Stimulated activated CD8-positive, alpha-beta memory T cell treated with anti-CD3 and anti-CD28 coated beads, Interleukin-12 subunit alpha, Interleukin-12 subunit beta, amount 100 ng/mL, for 24 hours (primary cell): ENCODE measurements around the gene DNAH1.

Source experiments
- DNase-seq: peaks from one replicate; pipeline ENCODE4 v3.0.0-alpha.2; 2020; ENCODE audit errors: extremely low read depth

DNAH1 gene

DNA sequence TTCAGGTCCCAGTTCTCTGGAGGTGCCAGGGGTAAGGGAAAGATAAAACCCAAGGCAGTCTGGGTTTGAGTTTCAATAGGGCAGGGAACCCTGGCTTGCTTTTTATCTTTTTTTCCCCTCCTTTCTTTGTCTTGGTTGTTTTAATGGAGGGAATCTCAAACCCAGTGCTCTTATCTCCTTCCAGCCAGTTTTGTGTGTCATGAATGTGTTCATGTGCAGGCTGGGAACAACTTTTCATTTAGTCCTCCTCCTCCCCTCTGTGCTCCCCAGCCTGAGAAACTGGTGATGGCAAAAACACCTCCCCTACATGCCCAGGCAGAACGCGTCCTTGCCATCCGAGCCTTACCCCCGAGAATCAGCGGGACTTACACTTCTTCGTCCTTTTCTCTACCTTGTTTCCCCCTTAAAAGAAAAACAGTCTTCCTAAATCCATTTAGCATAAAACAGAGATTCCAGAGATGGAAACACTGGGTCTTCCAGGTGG, 117.9 kb downstream of the DNAH1 start:
- no peak for DNase-seq

DNA sequence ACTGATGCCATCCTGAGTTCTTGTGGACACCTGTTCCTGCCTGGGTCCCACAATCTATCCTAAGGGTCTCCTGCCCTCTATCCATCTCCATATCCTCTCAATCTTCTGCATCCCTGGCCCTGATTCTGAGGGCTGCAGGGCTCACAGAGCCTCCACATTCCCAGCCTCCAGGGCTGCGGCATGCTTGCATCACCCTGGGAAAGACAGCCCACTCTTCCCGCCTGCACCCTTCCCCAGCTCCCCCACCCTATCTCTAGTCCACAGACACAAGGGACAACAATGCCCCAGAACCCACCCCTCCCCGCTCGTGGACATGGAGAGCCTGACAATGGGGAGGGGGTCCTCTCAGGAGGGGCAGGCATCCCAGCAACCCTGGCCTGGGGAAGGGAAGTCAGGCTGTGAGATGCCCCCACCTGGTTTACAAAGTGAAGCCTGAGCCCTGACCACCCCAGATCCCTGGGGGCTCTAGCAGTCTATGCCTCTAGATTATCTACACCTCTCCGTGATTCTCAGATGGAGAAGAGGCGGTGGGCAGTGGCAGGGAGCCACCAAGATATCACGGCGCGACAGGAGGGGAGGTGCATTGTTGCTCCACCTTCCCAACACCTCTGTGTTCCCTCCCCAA, 118.5 kb downstream of the DNAH1 start:
- no peak for DNase-seq

- DNase-seq: no peak
These were observed 119.4 kb downstream of the DNAH1 start for GRCh38 chr3:52435246-52436101.

DNA sequence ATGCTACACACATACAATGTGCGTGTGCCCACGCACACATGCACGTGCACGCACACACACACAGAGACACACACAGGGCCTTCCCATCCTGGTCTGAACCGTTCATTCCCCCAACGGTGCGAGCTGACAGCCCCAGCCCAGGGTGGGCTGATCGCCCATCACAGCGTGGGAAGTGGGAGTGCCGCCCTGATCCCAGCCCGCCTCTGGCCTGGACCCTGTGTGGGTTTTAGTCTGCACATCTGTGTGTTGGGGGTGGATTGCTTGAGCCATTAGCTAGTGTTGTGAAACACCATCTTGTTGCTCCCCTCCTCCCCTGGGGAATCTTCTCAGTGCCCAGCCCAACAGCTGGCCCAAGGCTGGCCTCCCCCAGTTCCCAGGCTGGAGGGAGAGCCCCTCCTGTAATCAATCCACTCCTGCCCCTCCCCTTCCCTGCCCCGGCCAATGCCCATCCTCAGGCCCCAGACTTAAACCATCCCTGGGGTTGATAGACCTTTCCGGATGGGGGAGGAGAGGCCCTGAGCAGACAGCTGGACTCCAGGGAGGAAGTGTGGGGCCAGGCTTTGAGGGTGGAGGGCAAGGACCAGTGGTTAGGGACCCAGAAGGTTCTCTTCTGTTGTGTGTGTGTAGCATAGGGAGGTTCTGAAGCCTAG, 120.5 kb downstream of the DNAH1 start:
- DNase-seq: no peak

DNA sequence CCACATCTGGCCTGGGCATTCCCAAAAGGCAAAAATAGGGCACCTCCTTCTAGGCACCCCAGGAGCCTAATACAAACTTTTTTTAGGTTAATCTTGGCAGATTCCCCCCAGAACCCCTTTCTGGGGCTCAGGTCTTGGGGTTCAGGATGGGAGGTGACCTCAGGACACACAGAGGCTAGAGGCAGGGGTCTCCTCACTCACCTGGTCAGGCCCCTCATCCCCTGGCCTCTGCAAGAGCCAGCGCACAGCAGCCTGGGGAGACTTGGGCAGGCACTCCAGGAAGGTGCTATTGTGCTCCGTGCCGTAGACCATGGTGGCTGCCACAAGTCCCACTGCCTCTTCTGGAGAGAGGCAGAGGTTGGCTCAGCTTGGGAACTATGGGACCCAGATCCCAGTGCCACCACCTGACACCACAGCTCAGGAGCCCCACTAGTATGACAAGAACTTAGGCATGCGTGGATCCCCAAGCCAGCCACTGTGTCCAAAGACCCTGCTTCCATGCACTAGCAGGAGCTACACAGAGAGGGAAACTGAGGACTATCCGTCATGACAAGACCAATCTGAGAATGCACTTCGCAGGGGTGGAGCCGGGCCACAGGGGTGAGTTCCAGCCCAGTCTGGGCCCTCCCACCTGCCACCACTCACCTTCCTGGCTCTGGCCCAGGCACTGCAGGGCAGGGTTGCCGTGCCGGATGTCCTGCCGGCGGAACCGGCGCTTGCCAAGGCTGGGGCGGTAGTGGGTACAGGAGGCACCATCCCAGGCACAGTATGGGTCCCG, 121.4 kb downstream of the DNAH1 start:
- no peak for DNase-seq

- no peak for DNase-seq
These were observed 121.9 kb downstream of the DNAH1 start for GRCh38 chr3:52438104-52438376.

- no peak for DNase-seq
These were observed 122.7 kb downstream of the DNAH1 start for GRCh38 chr3:52438579-52439425.

DNA sequence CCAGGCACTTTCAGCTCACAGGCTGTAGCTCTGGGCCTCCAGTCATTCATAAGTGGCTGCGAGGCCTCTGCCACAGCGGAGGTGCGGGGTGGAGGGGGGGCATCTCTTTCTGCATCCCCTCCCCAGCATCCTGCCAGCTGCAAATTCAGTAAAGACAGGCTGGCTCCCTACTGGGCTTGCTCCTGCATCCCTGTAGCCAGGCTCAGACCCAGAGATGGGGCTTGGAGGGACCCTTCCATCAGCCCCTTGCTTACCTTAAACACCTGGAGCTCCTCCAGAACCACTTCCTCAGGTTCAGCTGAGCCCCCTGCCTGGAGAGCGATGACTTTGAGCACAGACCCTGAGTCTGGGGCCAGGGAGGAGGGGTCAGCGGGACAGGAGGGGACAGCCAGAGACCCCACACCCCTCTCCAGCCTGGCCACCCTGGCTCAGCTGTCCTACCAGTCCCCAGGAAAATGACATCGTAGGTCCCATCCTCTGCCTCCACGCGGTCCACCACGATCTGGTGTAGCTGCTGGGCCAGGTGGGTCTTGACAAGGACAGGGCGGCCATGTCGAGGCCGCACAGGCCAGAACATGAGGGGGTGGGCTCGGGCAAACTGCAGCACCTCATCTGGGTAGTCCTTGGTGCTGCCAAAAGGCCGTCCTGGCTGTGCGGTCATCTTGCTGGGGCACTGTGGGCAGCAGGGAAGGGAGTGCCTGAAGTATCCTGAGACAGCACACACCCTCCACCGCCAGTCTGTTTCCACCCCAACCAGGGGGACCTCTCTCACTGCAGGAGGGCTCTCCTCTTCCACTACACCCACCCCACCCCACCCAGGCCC, 123.5 kb downstream of the DNAH1 start:
- no peak for DNase-seq

- DNase-seq: no peak
These were observed 124.1 kb downstream of the DNAH1 start for GRCh38 chr3:52440249-52440551.

GRCh38 chr3:52440671-52441070, 124.6 kb downstream of the DNAH1 start:
- DNase-seq: no peak

- DNase-seq: no peak
These were observed 125.1 kb downstream of the DNAH1 start for GRCh38 chr3:52441091-52441771.

DNA sequence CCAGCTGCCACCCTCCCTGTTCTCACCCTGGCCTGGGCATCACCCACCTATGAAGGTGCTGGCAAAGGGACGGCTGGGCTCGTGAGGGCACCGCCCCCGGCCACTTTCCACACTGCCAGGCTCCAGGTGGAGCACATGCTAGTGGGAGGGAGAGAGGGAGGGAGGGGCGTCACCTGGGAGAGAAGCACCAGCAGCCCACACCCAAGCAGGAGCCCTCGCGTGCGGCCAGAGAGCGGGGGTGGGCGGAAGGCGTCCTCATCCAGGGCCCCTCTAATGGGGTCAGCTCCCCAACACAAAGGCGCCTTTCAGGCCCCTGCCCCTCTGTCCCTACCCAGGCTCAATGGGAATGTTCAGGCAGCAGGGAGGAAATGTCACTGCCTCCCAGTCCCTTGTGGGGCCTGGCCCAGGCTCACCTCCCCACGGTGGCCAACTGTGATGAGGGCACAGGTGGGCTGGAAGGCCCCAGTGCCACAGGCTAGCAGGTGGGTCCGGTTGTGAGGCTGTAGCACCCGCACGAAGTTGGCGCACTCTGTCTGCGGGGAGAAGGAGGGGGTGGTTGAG, 125.7 kb downstream of the DNAH1 start:
- DNase-seq: no peak

DNA sequence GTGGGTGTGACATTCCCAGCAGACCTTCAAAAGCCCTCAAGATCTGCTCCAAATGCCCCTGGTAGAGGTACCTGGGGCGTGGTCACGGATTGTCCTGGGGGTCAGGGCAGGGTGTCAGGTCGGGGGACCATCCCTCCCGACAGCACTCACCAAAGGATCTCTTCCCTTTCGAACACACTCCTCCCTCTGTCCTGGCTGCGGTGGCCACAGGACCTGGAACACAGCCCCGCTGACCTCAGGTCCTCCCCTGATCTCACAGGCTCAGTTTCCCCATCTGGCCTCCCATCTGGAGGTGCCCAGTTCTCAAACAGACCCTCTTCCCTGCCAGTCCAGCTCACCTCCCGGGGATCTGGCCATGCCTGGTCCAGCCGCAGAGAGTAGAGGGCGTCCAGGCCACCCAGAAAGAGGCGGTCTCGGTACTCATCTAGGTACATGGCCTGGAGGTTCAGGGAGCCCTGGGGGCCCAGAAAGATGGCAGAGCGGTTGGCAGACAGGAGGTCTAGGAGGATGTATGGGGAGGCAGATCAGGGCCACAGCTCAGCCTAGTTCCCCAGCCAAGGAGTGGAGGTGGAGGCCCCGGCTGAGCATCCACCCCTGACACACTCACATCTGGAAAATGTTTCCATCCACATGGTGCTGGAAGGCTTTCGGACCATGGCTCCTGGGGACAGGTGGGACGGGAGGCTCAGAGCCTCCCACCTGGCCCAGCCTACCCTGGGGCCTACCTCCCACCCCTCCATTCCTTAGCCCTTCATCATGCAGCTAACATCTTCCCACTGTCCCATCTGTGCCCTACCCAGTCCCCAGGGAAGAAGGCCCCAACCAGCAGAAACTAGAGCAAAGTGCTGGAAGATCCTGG, 126.5 kb downstream of the DNAH1 start:
- no peak for DNase-seq

DNA sequence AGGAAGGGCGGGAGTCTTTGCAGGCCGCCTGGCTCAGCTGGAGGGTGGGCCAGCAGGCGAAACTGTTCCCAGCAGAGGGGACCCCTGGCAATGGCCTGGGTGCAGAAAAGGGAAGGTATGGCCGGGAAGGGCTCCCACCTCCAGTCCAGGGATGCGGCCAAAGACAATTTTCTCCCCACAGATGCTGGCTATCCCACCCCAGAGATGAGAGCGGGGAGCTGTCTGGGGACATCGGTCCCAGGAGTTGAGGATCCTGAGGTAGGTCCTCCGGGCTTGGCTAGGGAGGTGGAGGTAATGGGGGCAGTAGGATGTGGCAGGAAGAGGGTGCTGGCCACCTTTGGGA, 127.1 kb downstream of the DNAH1 start:
- no peak for DNase-seq

DNA sequence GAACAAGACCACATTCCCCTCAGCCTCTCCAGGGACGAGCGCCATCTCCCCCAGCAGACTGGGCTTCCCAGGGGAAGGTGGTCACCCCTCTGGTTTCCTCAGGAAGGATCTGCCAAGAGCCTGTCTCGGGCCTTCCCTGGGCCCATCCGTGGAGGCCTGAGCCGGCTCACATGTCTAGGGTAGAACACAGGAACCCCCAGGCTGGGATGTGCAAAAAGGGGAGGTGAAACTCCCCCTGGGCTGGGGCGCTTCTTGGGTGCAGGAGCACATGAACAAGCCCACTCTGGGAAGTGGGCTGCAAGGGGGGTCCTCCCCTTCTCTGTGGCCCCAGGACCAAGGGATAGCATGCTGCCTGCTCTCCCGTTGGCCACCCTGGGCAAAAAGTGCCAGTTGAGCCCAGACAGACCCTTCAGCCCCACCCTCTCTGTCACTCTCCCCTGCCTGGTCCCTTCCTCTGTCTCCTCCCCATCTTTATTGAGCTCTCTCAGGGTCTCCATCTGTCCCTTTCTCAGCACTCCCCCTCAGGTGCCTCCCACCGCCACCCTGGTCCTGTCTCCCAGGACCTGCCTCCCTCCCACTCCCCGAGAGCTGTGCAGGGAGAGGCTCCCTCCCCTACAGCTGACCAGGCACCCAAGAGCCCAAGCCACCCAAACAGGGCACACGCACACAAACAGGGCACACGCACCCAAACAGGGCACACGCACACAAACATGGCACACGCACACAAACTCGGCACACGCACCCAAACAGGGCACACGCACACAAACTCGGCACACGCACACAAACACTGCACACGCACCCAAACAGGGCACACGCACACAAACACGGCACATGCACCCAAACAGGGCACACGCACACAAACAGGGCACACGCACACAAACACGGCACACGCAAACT, 127.9 kb downstream of the DNAH1 start:
- no peak for DNase-seq

DNA sequence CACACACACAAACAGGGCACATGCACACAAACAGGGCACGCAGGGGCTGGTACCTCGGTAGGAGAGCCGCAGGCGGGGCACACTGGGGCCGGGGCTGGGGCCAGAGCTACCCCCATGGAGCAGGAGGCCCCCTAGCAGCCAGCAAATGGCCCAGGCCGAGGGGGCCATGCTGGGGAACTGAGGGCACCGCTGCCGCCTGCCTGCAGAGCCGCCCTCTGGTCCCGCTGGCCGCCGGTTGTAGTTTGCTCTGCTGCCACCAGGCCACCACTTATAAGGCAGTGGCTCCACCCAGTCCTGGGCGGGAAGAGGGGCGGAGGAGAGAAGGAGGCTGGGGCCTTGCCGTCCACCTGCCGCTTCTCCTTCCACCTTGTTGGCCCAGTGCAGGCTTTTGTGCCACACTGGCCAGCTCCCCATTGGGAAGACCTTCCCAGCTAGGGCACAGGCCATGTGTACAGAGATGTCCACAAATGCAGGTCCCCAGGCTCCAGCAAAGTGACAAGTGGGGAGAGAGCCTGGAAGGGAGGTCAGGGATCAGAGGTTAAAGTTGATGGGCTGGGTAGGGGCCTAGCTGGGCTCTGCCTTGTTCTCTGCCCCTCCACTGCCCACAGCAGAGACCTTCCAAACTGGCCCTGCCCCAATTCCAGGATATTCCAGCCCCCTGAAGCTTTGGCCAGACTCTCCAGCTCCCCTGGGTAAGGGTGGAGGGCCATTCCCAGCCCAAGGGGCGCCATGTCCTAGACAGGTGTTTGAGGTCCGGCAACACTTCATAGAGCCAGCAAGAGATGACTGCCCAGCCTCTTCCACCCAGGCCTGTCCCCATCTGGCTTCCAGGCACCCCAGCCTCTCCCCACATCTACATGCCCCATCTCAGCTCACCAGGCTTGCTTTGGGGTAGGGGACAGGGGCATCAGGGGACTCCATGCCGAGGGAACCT, 129.0 kb downstream of the DNAH1 start, which contains the start of gene SEMA3G:
TSS of gene SEMA3G (minus strand) at position 244 of the 934 bp plus-strand sequence. CDS start at position 168, 76 bp downstream.
- peak; percentile 35 for DNase-seq

GRCh38 chr3:52446042-52446441, 129.9 kb downstream of the DNAH1 start:
- DNase-seq: no peak
